T-cell (primary cell): ENCODE measurements around the gene BMPR2. TPM values are rescaled to one million over a fixed set of nuclear protein-coding genes. Genes with fewer than 3 reads are reported as not detected.
"Not testable (repeated sequence)": the region's sequence is repeated elsewhere in the genome, so short reads cannot be mapped to it uniquely, and the experiment has no call there.

ENCODE experiments used
- ATAC-seq, 4 experiments: fragments of 200-7000 bp in 3 of 4; fragments of 150-1000 bp in 1 of 4; cut with Tn5 transposase; replicated peaks in 1 of 4; 1 replicate in 3 of 4; 2 replicates in 1 of 4; pipeline ENCODE4 v1.10.0; 2021; ENCODE audit warnings: moderate library complexity in 3 of 4, mild to moderate bottlenecking in 2 of 4, moderate number of reproducible peaks in 1 of 4
- CTCF ChIA-PET, 2 donors: fragments of 300-600 bp; sonication (Branson Sonifier 250); formaldehyde crosslinking; loops; one replicate each; lab custom pipeline; 2022; ENCODE audit warnings: antibody characterized with exemption in 2 of 2; lab: Charles Lee
- POLR2A ChIA-PET, 2 donors: fragments of 300-600 bp; sonication (Branson Sonifier 250); formaldehyde crosslinking; loops; one replicate each; lab custom pipeline; 2022; ENCODE audit warnings: antibody characterized with exemption in 2 of 2; lab: Charles Lee
- DNase-seq, 35 experiments: peaks; one replicate each; pipeline versions ENCODE4 v3.0.0 to v3.0.0-alpha.2; 2013 to 2023
- H3K27ac ChIP-seq: one replicate; pipeline ENCODE4 v1.5.1; 2013; ENCODE audit warnings: low read length
- H3K27me3 ChIP-seq, 2 experiments: replicated peaks in 1 of 2; 1 replicate in 1 of 2; 2 replicates in 1 of 2; pipeline versions ENCODE4 v1.6.1 to v1.7.0; 2013; ENCODE audit warnings: low read length in 1 of 2, mixed read lengths in 1 of 2; ENCODE audit not compliant: control insufficient read depth in 2 of 2, insufficient read depth in 2 of 2; ENCODE audit errors: extremely low read depth in 1 of 2
- H3K36me3 ChIP-seq, 2 donors: 1 replicate in 1 of 2; 2 replicates in 1 of 2; pipeline versions ENCODE4 v1.6.1 to v1.7.0; 2013; ENCODE audit warnings: low read length in 1 of 2; ENCODE audit not compliant: control insufficient read depth in 2 of 2, insufficient read depth in 1 of 2; ENCODE audit errors: extremely low read depth in 1 of 2
- H3K4me1 ChIP-seq, 2 experiments: 1 replicate in 1 of 2; 2 replicates in 1 of 2; pipeline versions ENCODE4 v1.6.1 to v1.7.0; 2013; ENCODE audit warnings: low read length in 2 of 2, mixed read lengths in 1 of 2; ENCODE audit not compliant: insufficient read depth in 2 of 2, control insufficient read depth in 1 of 2; ENCODE audit errors: extremely low read depth in 1 of 2
- H3K4me3 ChIP-seq, 2 donors: 1 replicate in 1 of 2; 2 replicates in 1 of 2; pipeline versions ENCODE4 v1.5.1 to v1.7.0; 2013; ENCODE audit warnings: mild to moderate bottlenecking in 2 of 2, low read length in 1 of 2, moderate library complexity in 1 of 2; ENCODE audit not compliant: control insufficient read depth in 1 of 2; ENCODE audit errors: extremely low read depth in 1 of 2
- H3K9me3 ChIP-seq: 2 replicates; pipeline ENCODE4 v1.7.0; 2013
- H3K27ac Mint-ChIP-seq, 2 donors: one replicate each; pipeline ENCODE4 v1.8.0; 2020 to 2021; ENCODE audit warnings: mild to moderate bottlenecking in 2 of 2, mixed read lengths in 2 of 2
- H3K27me3 Mint-ChIP-seq, 2 donors: one replicate each; pipeline ENCODE4 v1.8.0; 2021 to 2022; ENCODE audit warnings: mixed read lengths in 2 of 2
- H3K36me3 Mint-ChIP-seq: one replicate; pipeline ENCODE4 v1.8.0; 2021; ENCODE audit warnings: mixed read lengths
- H3K4me1 Mint-ChIP-seq, 3 donors: one replicate each; pipeline ENCODE4 v1.8.0; 2020 to 2022; ENCODE audit warnings: mixed read lengths in 3 of 3, mild to moderate bottlenecking in 1 of 3
- H3K4me3 Mint-ChIP-seq, 3 donors: one replicate each; pipeline ENCODE4 v1.8.0; 2020 to 2022; ENCODE audit warnings: mild to moderate bottlenecking in 3 of 3, mixed read lengths in 3 of 3, moderate library complexity in 3 of 3
- H3K9me3 Mint-ChIP-seq, 3 donors: one replicate each; pipeline ENCODE4 v1.8.0; 2020 to 2022; ENCODE audit warnings: mixed read lengths in 3 of 3
- WGBS: methylation state at CpG from one replicate; pipeline ENCODE4 v1.1.5; 2013; ENCODE audit warnings: missing lambda C conversion rate; ENCODE audit not compliant: insufficient coverage; 5-methylcytosine and 5-hydroxymethylcytosine counted together
- total RNA-seq, 35 experiments: library from RNA in 6 of 35; stranded (reverse) in 6 of 35; fragments of 120-200 nt in 1 of 35; gene quantifications; one replicate each; pipeline versions ENCODE4 v1.2.1 to v1.2.4 and lab custom pipeline; 2013 to 2026

The BMPR2 gene
- total RNA-seq, 5 donors from 2014 or later (not counting 1 experiment from before 2014, with no cell fraction given) = 15.1 to 20.9 (median 17.1) TPM

DNA sequence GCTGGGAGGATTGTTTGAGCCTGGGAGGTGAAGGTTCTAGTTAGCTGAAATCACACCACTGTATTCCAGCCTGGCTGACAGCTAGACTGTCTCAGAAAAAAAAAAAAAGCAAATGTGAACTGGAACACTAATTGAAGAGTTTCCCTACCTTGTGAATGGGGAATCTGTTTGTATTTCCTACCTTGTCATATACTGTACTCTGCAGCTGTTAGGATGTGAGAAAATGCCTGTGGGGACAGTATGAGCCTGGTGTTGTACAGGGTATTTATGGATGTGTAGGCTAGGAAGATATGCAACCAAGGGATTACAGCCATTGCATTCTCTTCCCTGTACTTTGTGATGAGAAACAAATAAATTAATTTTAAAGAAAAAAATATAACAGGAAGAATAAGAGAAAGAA, 145.3 kb downstream of the BMPR2 start:
- Mint-ChIP-seq H3K27me3 (no peaks in the 10 kb centered on the region), H3K4me1 (no peaks in the 10 kb centered on the region), H3K27ac (no peak overlapping the region), H3K4me3 (no peak overlapping the region), H3K9me3 (no peaks in the 10 kb centered on the region), H3K36me3 (peaks cover 44% of the 10 kb centered on the region)
- DNase-seq (no peak), ATAC-seq (no peak)
- Histone ChIP-seq H3K27me3 (no peaks in the 10 kb centered on the region), H3K4me1 (no peaks in the 10 kb centered on the region), H3K27ac (no peak overlapping the region), H3K36me3 (peaks cover 0 to 21% of the 10 kb centered on the region in 2 donors), H3K9me3 (no peaks in the 10 kb centered on the region), H3K4me3 (no peak overlapping the region)
- POLR2A ChIA-PET = interaction anchor here in 1 of 2 donors (0.6 kb wide), 1 partner anchor 901 kb away, joined by 3 read pairs; no protein-coding TSS in a partner anchor
- CTCF ChIA-PET = interaction anchor here in 1 of 2 donors (0.6 to 0.7 kb wide), 2 partner anchors 12 to 30 kb away, joined by 3 to 4 read pairs; no protein-coding TSS in a partner anchor

DNA sequence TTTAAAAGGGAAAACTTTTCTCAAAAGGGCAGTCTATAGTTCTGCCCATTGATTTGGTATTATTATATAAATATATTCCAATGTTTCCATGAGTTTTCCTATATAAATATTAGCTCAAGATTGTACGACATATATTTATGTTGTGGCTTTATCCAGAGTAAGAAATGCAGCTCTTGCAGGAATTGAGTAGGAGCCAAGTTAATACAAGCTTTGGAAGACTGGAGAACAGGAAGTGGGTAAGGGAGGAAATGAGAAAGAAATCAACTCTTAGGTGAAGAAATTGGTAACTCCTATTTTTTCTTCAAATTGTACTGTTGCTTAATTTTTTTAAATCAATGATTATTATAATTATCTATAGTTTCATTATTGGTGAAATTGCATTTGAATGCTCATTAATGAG, 153.3 kb downstream of the BMPR2 start:
- Histone ChIP-seq H3K36me3 (no peaks in the 10 kb centered on the region), H3K4me3 (no peak overlapping the region), H3K9me3 (no peaks in the 10 kb centered on the region), H3K4me1 (peaks cover 4 to 16% of the 10 kb centered on the region in 2 experiments), H3K27me3 (no peaks in the 10 kb centered on the region), H3K27ac (no peak overlapping the region)
- CTCF ChIA-PET = interaction anchor here in 1 of 2 donors (0.6 kb wide), 1 partner anchor 1164 kb away, joined by 5 read pairs; no protein-coding TSS in a partner anchor
- peaks cover 18% of the 10 kb centered on the region for H3K36me3 Mint-ChIP-seq
- ATAC-seq (no peak), DNase-seq (no peak)
- peak overlapping the region in 1 of 2 donors; percentile 46 for H3K27ac Mint-ChIP-seq
- no peaks in the 10 kb centered on the region for H3K9me3 Mint-ChIP-seq
- H3K4me1 Mint-ChIP-seq = peaks cover 21 to 24% (median 23%) of the 10 kb centered on the region in 3 donors
- WGBS = no CpG with 5 or more reads among the region's 1 CpG
- no peaks in the 10 kb centered on the region for H3K27me3 Mint-ChIP-seq
- POLR2A ChIA-PET = no interaction called here
- H3K4me3 Mint-ChIP-seq = peak overlapping the region in 1 of 3 donors; percentile 54

DNA sequence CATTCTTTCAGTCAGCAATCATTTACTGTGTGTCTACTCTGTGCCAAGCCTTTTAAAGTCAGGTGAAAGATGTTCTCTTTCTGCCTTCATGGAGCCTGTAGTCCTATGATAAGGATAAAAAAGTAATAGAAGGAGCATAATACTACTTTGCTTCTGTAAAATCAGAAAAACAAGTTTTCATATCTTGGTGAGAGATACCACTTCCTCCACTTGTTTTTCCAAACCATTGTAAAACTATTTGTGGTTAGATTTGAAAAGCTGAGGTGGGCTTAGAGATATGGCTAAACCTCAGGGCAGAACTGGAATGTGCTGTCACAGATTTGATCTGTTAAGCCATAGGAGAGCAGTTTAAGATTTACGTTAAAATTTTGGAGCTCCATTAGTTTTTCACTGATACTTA, 153.9 kb downstream of the BMPR2 start:
- ChIA-PET POLR2A (interaction anchor here in 1 of 2 donors (0.6 kb wide), 1 partner anchor 540 kb away, joined by 3 read pairs; no protein-coding TSS in a partner anchor), CTCF (interaction anchor here in 1 of 2 donors (0.6 kb wide), 1 partner anchor 10 kb away, joined by 3 read pairs; no protein-coding TSS in a partner anchor)
- H3K27me3 Mint-ChIP-seq = no peaks in the 10 kb centered on the region
- no CpG with 5 or more reads among the region's 1 CpG for WGBS
- no peaks in the 10 kb centered on the region for H3K27me3 ChIP-seq
- ATAC-seq = peak; percentile 40 to 85 (median 67)
- peaks cover 4 to 16% of the 10 kb centered on the region in 2 experiments for H3K4me1 ChIP-seq
- peaks cover 18% of the 10 kb centered on the region for H3K36me3 Mint-ChIP-seq
- DNase-seq = no peak
- H3K36me3 ChIP-seq = no peaks in the 10 kb centered on the region
- no peak overlapping the region for H3K4me3 ChIP-seq
- peak overlapping the region; percentile 71 to 84 for H3K27ac Mint-ChIP-seq
- H3K27ac ChIP-seq = no peak overlapping the region
- no peaks in the 10 kb centered on the region for H3K9me3 Mint-ChIP-seq
- peaks cover 21 to 24% (median 23%) of the 10 kb centered on the region in 3 donors for H3K4me1 Mint-ChIP-seq
- H3K4me3 Mint-ChIP-seq = peak overlapping the region; percentile 17 to 54 (median 41)
- H3K9me3 ChIP-seq = no peaks in the 10 kb centered on the region

DNA sequence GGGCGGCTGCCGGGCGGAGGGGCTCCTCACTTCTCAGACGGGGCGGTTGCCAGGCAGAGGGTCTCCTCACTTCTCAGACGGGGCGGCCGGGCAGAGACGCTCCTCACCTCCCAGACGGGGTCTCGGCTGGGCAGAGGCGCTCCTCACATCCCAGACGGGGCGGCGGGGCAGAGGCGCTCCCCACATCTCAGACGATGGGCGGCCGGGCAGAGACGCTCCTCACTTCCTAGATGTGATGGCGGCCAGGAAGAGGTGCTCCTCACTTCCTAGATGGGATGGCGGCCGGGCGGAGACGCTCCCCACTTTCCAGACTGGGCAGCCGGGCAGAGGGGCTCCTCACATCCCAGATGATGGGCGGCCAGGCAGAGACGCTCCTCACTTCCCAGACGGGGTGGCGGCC, 159.2 kb downstream of the BMPR2 start:
- H3K4me3 ChIP-seq, H3K27me3 ChIP-seq, H3K27ac Mint-ChIP-seq, DNase-seq, H3K4me1 Mint-ChIP-seq, POLR2A ChIA-PET, H3K27me3 Mint-ChIP-seq, ATAC-seq, H3K9me3 ChIP-seq, H3K4me3 Mint-ChIP-seq, H3K36me3 ChIP-seq, H3K27ac ChIP-seq, CTCF ChIA-PET, H3K9me3 Mint-ChIP-seq, H3K4me1 ChIP-seq: not testable (repeated sequence)
- WGBS = no CpG with 5 or more reads among the region's 30 CpGs
- H3K36me3 Mint-ChIP-seq = peaks cover 15% of the 10 kb centered on the region

DNA sequence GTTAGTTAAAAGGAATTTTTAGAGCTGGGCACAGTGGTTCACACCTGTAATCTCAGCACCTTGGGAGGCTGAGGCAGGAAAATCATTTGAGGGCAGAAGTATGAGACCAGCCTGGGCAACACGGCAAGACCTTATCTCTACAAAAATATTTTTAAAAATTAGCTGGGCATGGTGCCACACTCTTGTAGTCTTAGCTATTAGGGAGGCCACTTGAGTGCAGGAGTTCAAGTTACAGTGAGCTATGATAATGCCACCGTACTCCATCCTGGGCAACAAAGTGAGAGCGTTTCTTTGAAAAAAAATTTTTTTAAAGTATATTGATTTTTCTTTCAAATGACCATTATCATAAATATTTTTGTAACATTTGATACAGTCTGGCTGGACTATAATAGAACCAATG, 165.0 kb downstream of the BMPR2 start:
- no CpG with 5 or more reads among the region's 3 CpGs for WGBS
- Histone ChIP-seq H3K4me3 (no peak overlapping the region), H3K27me3 (no peaks in the 10 kb centered on the region), H3K4me1 (no peaks in the 10 kb centered on the region), H3K36me3 (no peaks in the 10 kb centered on the region), H3K9me3 (no peaks in the 10 kb centered on the region), H3K27ac (no peak overlapping the region)
- Mint-ChIP-seq H3K4me3 (no peak overlapping the region), H3K4me1 (no peaks in the 10 kb centered on the region), H3K27ac (no peak overlapping the region), H3K36me3 (peaks cover 13% of the 10 kb centered on the region), H3K9me3 (no peaks in the 10 kb centered on the region), H3K27me3 (no peaks in the 10 kb centered on the region)
- ChIA-PET CTCF (no interaction called here), POLR2A (no interaction called here)
- no peak for ATAC-seq
- no peak for DNase-seq

DNA sequence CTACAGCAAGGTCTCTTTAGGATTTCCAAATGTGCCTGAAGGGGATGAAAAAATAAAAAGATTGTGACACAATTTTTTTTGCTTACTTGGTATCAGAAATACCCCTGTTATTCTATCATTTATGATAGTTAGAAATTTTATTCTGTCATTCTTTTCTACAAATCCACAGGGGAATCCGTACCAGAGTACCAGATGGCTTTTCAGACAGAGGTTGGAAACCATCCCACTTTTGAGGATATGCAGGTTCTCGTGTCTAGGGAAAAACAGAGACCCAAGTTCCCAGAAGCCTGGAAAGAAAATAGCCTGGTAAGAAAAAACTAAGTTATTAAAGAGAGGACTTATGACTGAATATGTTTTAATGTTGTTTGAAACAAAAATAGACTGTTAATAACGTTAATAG, 166.0 kb downstream of the BMPR2 start:
- Mint-ChIP-seq H3K27ac (no peak overlapping the region), H3K4me1 (no peaks in the 10 kb centered on the region), H3K4me3 (no peak overlapping the region), H3K36me3 (peaks cover 13% of the 10 kb centered on the region), H3K9me3 (no peaks in the 10 kb centered on the region), H3K27me3 (no peaks in the 10 kb centered on the region)
- DNase-seq = no peak
- H3K27me3 ChIP-seq = no peaks in the 10 kb centered on the region
- H3K27ac ChIP-seq = no peak overlapping the region
- H3K9me3 ChIP-seq = no peaks in the 10 kb centered on the region
- CTCF ChIA-PET = no interaction called here
- H3K4me1 ChIP-seq = no peaks in the 10 kb centered on the region
- no peak for ATAC-seq
- no peak overlapping the region for H3K4me3 ChIP-seq
- POLR2A ChIA-PET = no interaction called here
- H3K36me3 ChIP-seq = no peaks in the 10 kb centered on the region
- WGBS = no CpG with 5 or more reads among the region's 3 CpGs
